H54 (cell line): ENCODE data around the gene NOS2.
"Not testable (repeated sequence)": the region's sequence is repeated elsewhere in the genome, so short reads cannot be mapped to it uniquely, and the experiment has no call there.

ENCODE experiments used
- DNase-seq: peaks from one replicate; pipeline ENCODE4 v3.0.0; 2011; ENCODE audit warnings: low spot score, mixed read lengths; ENCODE audit not compliant: insufficient read length
- FAIRE-seq: peaks from 3 replicates; lab custom pipeline; 2011; peaks lifted over from hg19 to GRCh38; lab: Jason Lieb, UNC
- POLR2A ChIP-seq: IDR thresholded peaks from 2 replicates; pipeline ENCODE4 v1.6.1; 2011; ENCODE audit warnings: low read depth, mild to moderate bottlenecking, low read length

Gene NOS2

GRCh38 chr17:27825459-27825858 is 25.1 kb upstream of the NOS2 start:
- no peak for TF ChIP-seq POLR2A
- FAIRE-seq (no peak), DNase-seq (no peak)

- FAIRE-seq (no peak), DNase-seq (no peak)
- TF ChIP-seq POLR2A, result no peak
These were observed 24.4 kb upstream of the NOS2 start for GRCh38 chr17:27824745-27825144.

DNA sequence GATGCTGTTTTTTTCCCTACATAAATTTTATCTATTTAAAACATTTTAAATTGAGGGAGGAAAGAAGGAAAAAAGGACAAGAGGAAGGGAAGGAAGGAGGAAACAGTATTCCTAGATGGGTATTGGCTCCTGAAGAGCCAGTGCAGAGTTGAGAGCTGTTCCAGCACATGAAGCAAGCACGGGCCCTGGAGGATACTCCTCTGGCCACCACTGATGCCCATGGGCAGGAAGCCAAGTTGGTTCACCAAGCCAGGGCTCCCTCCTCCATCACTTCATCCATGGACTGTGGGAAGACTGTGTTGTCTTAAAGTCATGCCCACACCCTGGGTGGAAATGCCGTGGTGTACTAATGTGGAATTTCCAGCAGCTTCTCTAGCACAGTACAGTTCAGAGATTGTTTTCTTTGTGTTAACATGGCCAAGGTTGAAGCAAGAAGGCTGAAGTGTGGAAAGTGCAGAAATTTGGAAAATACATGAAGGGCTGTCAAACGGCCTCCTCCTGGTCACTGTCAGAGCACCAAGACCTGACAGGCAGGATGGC is 23.9 kb upstream of the NOS2 start:
- FAIRE-seq (no peak), DNase-seq (no peak)
- TF ChIP-seq POLR2A, result no peak

- FAIRE-seq, DNase-seq: not testable (repeated sequence)
These were observed 21.8 kb upstream of the NOS2 start for GRCh38 chr17:27822108-27822507.

DNA sequence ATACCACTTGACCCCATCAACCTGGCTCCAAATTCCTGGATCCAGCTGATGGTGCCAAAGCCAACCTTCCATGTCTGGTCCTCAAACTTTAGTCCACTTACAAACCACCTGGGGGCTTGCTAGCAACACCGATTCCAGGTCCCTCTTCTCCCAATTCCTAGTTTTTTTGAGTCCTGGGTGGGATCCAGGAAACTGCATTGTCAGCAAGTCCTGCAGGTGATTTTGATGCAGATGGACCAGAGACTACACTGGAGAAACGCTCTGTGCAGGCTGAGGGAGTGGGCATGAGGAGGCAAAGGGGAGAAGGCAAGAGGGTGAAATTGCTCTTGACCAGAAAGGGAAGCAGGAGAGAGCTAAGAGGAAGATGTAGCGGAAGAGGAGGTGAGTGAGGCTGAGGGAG is 21.0 kb upstream of the NOS2 start:
- FAIRE-seq, result no peak

GRCh38 chr17:27819145-27819544 is 18.8 kb upstream of the NOS2 start:
- DNase-seq, result no peak
- no peak for FAIRE-seq
- TF ChIP-seq POLR2A, result no peak

More for the DNA sequence above, 21.0 kb upstream of the NOS2 start:
- DNase-seq, result no peak
- TF ChIP-seq POLR2A, result no peak

- no peak for TF ChIP-seq POLR2A
- DNase-seq, result no peak
- no peak for FAIRE-seq
These were observed 18.2 kb upstream of the NOS2 start for GRCh38 chr17:27818401-27819105.

- FAIRE-seq, result no peak
- DNase-seq, result no peak
- no peak for TF ChIP-seq POLR2A
These were observed 17.4 kb upstream of the NOS2 start for GRCh38 chr17:27817731-27818130.

- no peak for TF ChIP-seq POLR2A
- no peak for FAIRE-seq
- DNase-seq, result no peak
These were observed 16.6 kb upstream of the NOS2 start for GRCh38 chr17:27816946-27817345.

- no peak for TF ChIP-seq POLR2A
- DNase-seq, result no peak
- FAIRE-seq, result no peak
These were observed 11.6 kb upstream of the NOS2 start for GRCh38 chr17:27811961-27812360.

GRCh38 chr17:27810902-27811557 is 10.7 kb upstream of the NOS2 start:
- FAIRE-seq, result no peak

DNA sequence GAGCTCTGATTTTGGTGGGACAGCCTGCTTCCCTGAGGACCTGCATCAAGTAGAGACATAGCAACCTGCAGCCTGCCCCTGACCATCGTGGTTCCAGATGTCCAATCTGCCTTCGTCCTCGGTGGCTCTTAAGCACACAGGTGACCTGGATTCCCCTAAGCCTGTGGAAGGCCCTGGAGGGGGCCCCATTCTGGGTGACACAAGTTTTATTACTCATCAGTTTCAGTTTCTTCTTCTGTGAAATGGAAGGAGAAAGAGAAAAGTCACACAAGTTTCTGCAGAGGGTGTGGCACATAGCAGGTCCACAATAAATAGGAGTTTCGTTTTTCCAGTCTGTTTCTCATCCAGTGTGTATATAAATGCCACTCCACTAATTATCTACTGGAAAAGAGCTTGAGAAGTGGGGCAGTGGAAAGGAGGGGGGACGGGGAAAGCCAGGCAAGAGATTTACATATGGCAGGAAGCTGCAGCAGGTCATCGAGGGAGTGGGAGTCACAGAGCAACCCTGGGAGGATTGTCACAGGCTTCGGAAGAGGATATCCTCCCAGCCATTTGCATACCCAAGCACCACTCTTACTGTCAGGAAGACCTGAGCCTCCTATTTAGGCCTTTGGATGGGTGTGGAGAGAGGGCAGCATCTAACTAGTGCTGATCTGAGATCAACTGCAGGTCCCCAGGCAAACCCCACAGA is 10.0 kb upstream of the NOS2 start:
- FAIRE-seq (no peak), DNase-seq (no peak)
- TF ChIP-seq POLR2A, result no peak

More at GRCh38 chr17:27810902-27811557, 10.7 kb upstream of the NOS2 start:
- no peak for DNase-seq
- no peak for TF ChIP-seq POLR2A

DNA sequence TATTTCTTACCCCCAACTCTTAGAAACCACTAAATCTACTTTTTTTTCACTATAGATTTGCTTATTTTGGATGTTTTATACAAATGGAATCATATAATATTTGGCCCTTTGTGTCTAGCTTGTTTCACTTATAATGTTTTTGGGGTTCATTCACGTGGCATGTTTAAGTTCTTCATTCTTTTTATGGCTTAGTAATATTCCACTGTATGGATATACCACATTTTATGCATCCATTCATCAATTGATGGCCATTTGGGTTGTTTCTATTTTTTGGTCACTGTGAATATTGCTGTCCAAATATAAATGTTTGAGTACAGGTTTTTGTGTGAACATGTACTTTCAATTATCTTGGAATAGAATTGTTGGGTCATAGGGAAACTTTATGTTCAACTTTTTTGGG is 9.2 kb upstream of the NOS2 start:
- FAIRE-seq, result no peak
- DNase-seq, result no peak
- no peak for TF ChIP-seq POLR2A

DNA sequence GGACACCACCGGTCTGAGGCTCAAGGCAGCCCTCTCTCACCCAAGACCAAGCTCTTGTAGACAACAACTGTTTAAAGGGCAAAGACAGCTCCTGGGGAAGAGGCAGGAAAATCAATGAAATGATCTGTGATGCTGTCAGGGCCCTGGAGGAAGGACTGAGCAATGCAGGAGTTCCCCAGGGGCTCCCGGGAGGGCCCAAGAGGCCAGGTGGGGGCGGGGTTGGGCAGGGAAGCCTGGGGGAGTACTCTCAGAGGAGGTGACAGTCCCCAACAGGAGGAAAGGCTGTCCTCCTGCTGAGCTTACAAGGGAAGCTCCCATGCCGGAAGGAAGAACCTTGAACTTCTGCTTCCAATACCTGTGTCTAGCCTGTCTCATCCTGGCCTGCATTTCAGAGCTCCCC is 8.3 kb upstream of the NOS2 start:
- no peak for TF ChIP-seq POLR2A
- DNase-seq (no peak), FAIRE-seq (no peak)
